ENCODE data around the gene AHCYL2. TPM values are rescaled to one million over a fixed set of nuclear protein-coding genes. Genes with fewer than 3 reads are reported as not detected.
"Not testable (repeated sequence)": the region's sequence is repeated elsewhere in the genome, so short reads cannot be mapped to it uniquely, and the experiment has no call there.

The AHCYL2 gene
- total RNA-seq, 1 donor from 2014 or later = 91.0 TPM

GRCh38 chr7:129468087-129468486, 243.3 kb downstream of the AHCYL2 start:
- Histone ChIP-seq H3K4me1 (no peaks in the 10 kb centered on the region), H3K36me3 (no peaks in the 10 kb centered on the region), H3K27ac (peak overlapping the region; percentile 53), H3K27me3 (ENCODE audit: low read depth) (no peaks in the 10 kb centered on the region), H3K9me3 (no peaks in the 10 kb centered on the region), H3K4me3 (peak overlapping the region; percentile 16)
- ATAC-seq = peak; percentile 79 to 83
- TF ChIP-seq, protein P1, sequence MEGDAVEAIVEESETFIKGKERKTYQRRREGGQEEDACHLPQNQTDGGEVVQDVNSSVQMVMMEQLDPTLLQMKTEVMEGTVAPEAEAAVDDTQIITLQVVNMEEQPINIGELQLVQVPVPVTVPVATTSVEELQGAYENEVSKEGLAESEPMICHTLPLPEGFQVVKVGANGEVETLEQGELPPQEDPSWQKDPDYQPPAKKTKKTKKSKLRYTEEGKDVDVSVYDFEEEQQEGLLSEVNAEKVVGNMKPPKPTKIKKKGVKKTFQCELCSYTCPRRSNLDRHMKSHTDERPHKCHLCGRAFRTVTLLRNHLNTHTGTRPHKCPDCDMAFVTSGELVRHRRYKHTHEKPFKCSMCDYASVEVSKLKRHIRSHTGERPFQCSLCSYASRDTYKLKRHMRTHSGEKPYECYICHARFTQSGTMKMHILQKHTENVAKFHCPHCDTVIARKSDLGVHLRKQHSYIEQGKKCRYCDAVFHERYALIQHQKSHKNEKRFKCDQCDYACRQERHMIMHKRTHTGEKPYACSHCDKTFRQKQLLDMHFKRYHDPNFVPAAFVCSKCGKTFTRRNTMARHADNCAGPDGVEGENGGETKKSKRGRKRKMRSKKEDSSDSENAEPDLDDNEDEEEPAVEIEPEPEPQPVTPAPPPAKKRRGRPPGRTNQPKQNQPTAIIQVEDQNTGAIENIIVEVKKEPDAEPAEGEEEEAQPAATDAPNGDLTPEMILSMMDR (IDR thresholded peaks at IDR 0.05) = no peak
- intact Hi-C loops (cut with DNase I) = no loop called here
- DNase-seq = no peak

DNA sequence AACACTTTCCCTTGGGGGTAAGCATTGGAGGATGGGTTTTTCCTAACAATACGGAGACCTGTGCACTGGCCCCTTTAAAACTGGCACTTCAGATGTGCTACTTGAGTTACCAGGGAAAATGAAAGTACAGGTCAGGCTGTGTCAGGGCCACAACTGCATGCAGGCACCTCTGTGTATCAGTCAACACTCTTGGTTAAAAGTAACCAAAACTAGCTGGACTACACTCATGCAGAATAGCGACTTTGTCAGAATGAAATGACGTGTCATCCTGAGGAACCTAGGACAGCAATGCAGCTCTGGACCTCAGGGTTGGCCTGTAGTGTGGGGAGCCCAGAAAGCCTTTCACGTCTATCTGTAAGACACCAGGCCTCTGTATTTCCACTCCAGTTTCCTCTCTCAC, 243.7 kb downstream of the AHCYL2 start:
- H3K27ac ChIP-seq = peak overlapping the region; percentile 53
- H3K4me3 ChIP-seq = peak overlapping the region; percentile 16
- no peaks in the 10 kb centered on the region for H3K9me3 ChIP-seq
- TF ChIP-seq, protein P1 (IDR thresholded peaks at IDR 0.05) = no peak
- ATAC-seq (peak; percentile 86 to 94), DNase-seq (no peak)
- intact Hi-C loops (cut with DNase I) = no loop called here
- no peaks in the 10 kb centered on the region for H3K4me1 ChIP-seq
- no peaks in the 10 kb centered on the region for H3K36me3 ChIP-seq
- no peaks in the 10 kb centered on the region for H3K27me3 ChIP-seq (ENCODE audit: low read depth)

DNA sequence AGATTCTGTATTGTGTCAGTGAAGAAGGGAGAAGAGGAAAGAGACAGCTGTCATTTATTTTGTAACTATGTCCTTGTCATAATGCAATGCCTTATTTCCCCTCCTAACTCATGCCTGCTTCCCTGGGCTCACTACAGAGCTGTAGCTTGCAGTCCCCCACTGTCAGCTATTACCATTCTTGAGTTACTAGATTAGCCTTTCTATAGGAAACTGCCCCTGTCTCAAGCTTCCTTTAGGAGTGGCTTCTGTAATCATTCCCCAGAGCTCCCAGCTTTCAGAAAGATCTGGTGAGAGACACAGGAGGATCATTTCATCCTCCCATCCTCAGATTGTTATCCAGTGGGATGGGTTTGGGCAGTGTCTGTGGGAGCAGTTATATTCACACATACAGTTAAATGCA, 245.1 kb downstream of the AHCYL2 start:
- ATAC-seq (no peak), DNase-seq (no peak)
- Histone ChIP-seq H3K27ac (no peak overlapping the region), H3K36me3 (no peaks in the 10 kb centered on the region), H3K4me1 (no peaks in the 10 kb centered on the region), H3K9me3 (no peaks in the 10 kb centered on the region), H3K4me3 (no peak overlapping the region), H3K27me3 (ENCODE audit: low read depth) (no peaks in the 10 kb centered on the region)
- TF ChIP-seq, protein P1 (IDR thresholded peaks at IDR 0.05) = no peak
- intact Hi-C loops (cut with DNase I) = no loop called here

- DNase-seq (no peak), ATAC-seq (no peak)
- Histone ChIP-seq H3K36me3 (no peaks in the 10 kb centered on the region), H3K27ac (no peak overlapping the region), H3K9me3 (no peaks in the 10 kb centered on the region), H3K4me3 (no peak overlapping the region), H3K27me3 (ENCODE audit: low read depth) (no peaks in the 10 kb centered on the region), H3K4me1 (no peaks in the 10 kb centered on the region)
- TF ChIP-seq, protein P1 (IDR thresholded peaks at IDR 0.05) = no peak
- intact Hi-C loops (cut with DNase I) = no loop called here
These were observed 245.6 kb downstream of the AHCYL2 start for GRCh38 chr7:129470411-129470810.

- ATAC-seq = no peak
- intact Hi-C loops (cut with DNase I) = no loop called here
These were observed 246.6 kb downstream of the AHCYL2 start for GRCh38 chr7:129471402-129471827.

DNA sequence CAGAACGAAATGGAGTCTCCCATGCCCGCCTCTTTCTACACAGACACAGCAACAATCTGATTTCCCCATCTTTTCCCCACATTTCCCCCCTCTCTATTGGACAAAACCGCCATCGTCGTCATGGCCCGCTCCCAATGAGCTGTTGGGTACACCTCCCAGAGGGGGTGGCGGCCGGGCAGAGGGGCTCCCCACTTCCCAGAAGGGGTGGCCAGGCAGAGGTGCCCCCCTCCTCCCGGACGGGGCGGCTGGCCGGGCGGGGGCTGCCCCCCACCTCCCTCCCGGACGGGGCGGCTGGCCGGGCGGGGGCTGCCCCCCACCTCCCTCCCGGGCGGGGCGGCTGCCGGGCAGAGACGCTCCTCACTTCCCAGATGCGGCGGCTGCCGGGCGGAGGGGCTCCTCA, 251.1 kb downstream of the AHCYL2 start:
- H3K27me3 ChIP-seq (ENCODE audit: low read depth); DNase-seq; H3K4me3 ChIP-seq; H3K9me3 ChIP-seq; intact Hi-C loops (cut with DNase I); ATAC-seq; H3K36me3 ChIP-seq; H3K4me1 ChIP-seq; H3K27ac ChIP-seq: not testable (repeated sequence)

More at GRCh38 chr7:129471402-129471827, 246.6 kb downstream of the AHCYL2 start:
- Histone ChIP-seq H3K4me3 (no peak overlapping the region), H3K27ac (no peak overlapping the region), H3K36me3 (no peaks in the 10 kb centered on the region), H3K27me3 (ENCODE audit: low read depth) (no peaks in the 10 kb centered on the region), H3K9me3 (no peaks in the 10 kb centered on the region), H3K4me1 (no peaks in the 10 kb centered on the region)
- DNase-seq = no peak
- TF ChIP-seq, protein P1 (IDR thresholded peaks at IDR 0.05) = no peak

DNA sequence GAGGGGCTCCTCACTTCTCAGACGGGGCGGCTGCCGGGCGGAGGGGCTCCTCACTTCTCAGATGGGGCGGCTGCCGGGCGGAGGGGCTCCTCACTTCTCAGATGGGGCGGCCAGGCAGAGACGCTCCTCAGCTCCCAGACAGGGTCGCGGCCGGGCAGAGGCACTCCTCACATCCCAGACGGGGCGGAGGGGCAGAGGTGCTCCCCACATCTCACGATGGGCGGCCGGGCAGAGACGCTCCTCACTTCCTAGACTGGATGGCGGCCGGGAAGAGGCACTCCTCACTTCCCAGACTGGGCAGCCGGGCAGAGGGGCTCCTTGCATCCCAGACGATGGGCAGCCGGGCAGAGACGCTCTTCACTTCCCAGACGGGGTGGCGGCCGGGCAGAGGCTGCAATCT, 251.6 kb downstream of the AHCYL2 start:
- H3K36me3 ChIP-seq; H3K27ac ChIP-seq; H3K9me3 ChIP-seq; H3K4me3 ChIP-seq; DNase-seq; H3K27me3 ChIP-seq (ENCODE audit: low read depth); intact Hi-C loops (cut with DNase I); H3K4me1 ChIP-seq; ATAC-seq: not testable (repeated sequence)
